ENCODE measurements around the gene IQSEC1. TPM values are rescaled to one million over a fixed set of nuclear protein-coding genes. Genes with fewer than 3 reads are reported as not detected.
A peak's percentile ranks its signal among the peaks of the same experiment; 100 is the strongest.

Gene IQSEC1
- total RNA-seq, 1 donor from 2014 or later, result 148 TPM

GRCh38 chr3:12902181-12902999, 170.8 kb downstream of the IQSEC1 start:
- Histone ChIP-seq H3K4me3 (no peak overlapping the region), H3K27ac (no peak overlapping the region), H3K4me1 (peaks cover 0 to under 1% of the 10 kb centered on the region in 2 donors), H3K36me3 (peaks cover 63 to 73% of the 10 kb centered on the region in 2 donors), H3K9me3 (no peaks in the 10 kb centered on the region), H3K27me3 (no peaks in the 10 kb centered on the region)
- no peak for DNase-seq (ENCODE audit: low spot score in 2 of 2)
- intact Hi-C loops (cut with DNase I), result no loop called here
- no peak for TF ChIP-seq CTCF (IDR thresholded peaks at IDR 0.05)

GRCh38 chr3:12901623-12902045, 171.6 kb downstream of the IQSEC1 start:
- H3K36me3 ChIP-seq, result peaks cover 55 to 65% of the 10 kb centered on the region in 2 donors
- intact Hi-C loops (cut with DNase I), result no loop called here
- peak overlapping the region in 1 of 2 donors; percentile 12 for H3K27ac ChIP-seq
- no peak for TF ChIP-seq CTCF (IDR thresholded peaks at IDR 0.05)
- H3K4me3 ChIP-seq, result no peak overlapping the region
- DNase-seq (ENCODE audit: low spot score in 2 of 2), result no peak
- no peaks in the 10 kb centered on the region for H3K9me3 ChIP-seq
- peaks cover 0 to 3% of the 10 kb centered on the region in 2 donors for H3K4me1 ChIP-seq
- H3K27me3 ChIP-seq, result no peaks in the 10 kb centered on the region

GRCh38 chr3:12900885-12901411, 172.3 kb downstream of the IQSEC1 start:
- no peak for DNase-seq (ENCODE audit: low spot score in 2 of 2)
- Histone ChIP-seq H3K27me3 (no peaks in the 10 kb centered on the region), H3K4me1 (peaks cover 3 to 10% of the 10 kb centered on the region in 2 donors), H3K27ac (no peak overlapping the region), H3K36me3 (peaks cover 49 to 58% of the 10 kb centered on the region in 2 donors), H3K4me3 (no peak overlapping the region), H3K9me3 (no peaks in the 10 kb centered on the region)
- no peak for TF ChIP-seq CTCF (IDR thresholded peaks at IDR 0.05)
- intact Hi-C loops (cut with DNase I), result no loop called here

GRCh38 chr3:12898965-12899755, 174.1 kb downstream of the IQSEC1 start:
- no peak overlapping the region for H3K27ac ChIP-seq
- intact Hi-C loops (cut with DNase I), result loop anchor here (10.0 kb wide), 1 partner anchor 86 kb away; no protein-coding TSS in a partner anchor
- DNase-seq (ENCODE audit: low spot score in 2 of 2), result no peak
- H3K9me3 ChIP-seq, result no peaks in the 10 kb centered on the region
- peaks cover 33 to 40% of the 10 kb centered on the region in 2 donors for H3K36me3 ChIP-seq
- TF ChIP-seq CTCF (IDR thresholded peaks at IDR 0.05), result no peak
- H3K27me3 ChIP-seq, result no peaks in the 10 kb centered on the region
- H3K4me1 ChIP-seq, result peaks cover 3 to 16% of the 10 kb centered on the region in 2 donors
- no peak overlapping the region for H3K4me3 ChIP-seq

GRCh38 chr3:12898290-12898964, 174.8 kb downstream of the IQSEC1 start:
- no peak for DNase-seq (ENCODE audit: low spot score in 2 of 2)
- Histone ChIP-seq H3K36me3 (peaks cover 28 to 38% of the 10 kb centered on the region in 2 donors), H3K4me1 (peaks cover 3 to 16% of the 10 kb centered on the region in 2 donors), H3K27me3 (no peaks in the 10 kb centered on the region), H3K27ac (no peak overlapping the region), H3K9me3 (no peaks in the 10 kb centered on the region), H3K4me3 (no peak overlapping the region)
- intact Hi-C loops (cut with DNase I), result loop anchor here (10.0 kb wide), 1 partner anchor 86 kb away; no protein-coding TSS in a partner anchor
- TF ChIP-seq CTCF (IDR thresholded peaks at IDR 0.05), result no peak
